Keratinocyte (primary cell): ENCODE results near the gene TMPRSS3.

ENCODE experiments used
- EZH2 ChIP-seq: IDR thresholded peaks from one replicate; pipeline ENCODE4 v1.6.1; 2012; ENCODE audit warnings: inconsistent platforms, mild to moderate bottlenecking, low read length, moderate library complexity
- TF ChIP-seq, protein P1 (sequence below), 3 experiments: IDR thresholded peaks in 1 of 3; conservative IDR thresholded peaks in 1 of 3; optimal IDR thresholded peaks in 1 of 3; 2 replicates in 2 of 3; 3 replicates in 1 of 3; pipeline versions ENCODE3 to v1.5.1; 2011; ENCODE audit warnings: low read length in 3 of 3, mild to moderate bottlenecking in 3 of 3, moderate library complexity in 2 of 3, control low read depth in 1 of 3, inconsistent platforms in 1 of 3; ENCODE audit not compliant: insufficient read depth in 2 of 3; ENCODE audit errors: extremely low read depth in 1 of 3

- TF ChIP-seq, protein P1, sequence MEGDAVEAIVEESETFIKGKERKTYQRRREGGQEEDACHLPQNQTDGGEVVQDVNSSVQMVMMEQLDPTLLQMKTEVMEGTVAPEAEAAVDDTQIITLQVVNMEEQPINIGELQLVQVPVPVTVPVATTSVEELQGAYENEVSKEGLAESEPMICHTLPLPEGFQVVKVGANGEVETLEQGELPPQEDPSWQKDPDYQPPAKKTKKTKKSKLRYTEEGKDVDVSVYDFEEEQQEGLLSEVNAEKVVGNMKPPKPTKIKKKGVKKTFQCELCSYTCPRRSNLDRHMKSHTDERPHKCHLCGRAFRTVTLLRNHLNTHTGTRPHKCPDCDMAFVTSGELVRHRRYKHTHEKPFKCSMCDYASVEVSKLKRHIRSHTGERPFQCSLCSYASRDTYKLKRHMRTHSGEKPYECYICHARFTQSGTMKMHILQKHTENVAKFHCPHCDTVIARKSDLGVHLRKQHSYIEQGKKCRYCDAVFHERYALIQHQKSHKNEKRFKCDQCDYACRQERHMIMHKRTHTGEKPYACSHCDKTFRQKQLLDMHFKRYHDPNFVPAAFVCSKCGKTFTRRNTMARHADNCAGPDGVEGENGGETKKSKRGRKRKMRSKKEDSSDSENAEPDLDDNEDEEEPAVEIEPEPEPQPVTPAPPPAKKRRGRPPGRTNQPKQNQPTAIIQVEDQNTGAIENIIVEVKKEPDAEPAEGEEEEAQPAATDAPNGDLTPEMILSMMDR (optimal IDR thresholded peaks at IDR 0.05 in 1 of 3, IDR thresholded peaks at IDR 0.05 in 1 of 3, conservative IDR thresholded peaks at IDR 0.05 in 1 of 3; ENCODE audit: extremely low read depth in 1 of 3, insufficient read depth in 2 of 3, low read length in 3 of 3): no peak
- TF ChIP-seq EZH2: no peak
These were observed 30.1 kb downstream of the TMPRSS3 start for GRCh38 chr21:42365770-42366169.
